ENCODE data around the gene LFNG.

Gene LFNG

DNA sequence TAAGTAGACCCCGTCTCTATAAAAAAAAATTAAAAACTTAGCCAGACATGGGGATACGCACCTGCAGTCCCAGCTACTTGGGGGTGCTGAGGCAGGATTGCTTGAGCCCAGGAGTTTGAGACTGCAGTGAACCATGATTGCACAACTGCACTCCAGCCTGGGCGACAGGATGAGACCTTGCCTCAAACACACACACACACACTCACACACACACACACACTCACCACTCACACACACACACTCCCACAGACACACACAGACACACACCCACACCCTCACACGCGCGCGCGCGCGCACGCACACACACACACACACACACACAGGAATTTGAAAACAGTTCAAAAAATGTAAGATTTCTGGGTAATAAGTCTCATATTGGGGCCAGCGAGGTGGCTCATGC is 34.7 kb upstream of the LFNG start:
- no peak for DNase-seq

DNA sequence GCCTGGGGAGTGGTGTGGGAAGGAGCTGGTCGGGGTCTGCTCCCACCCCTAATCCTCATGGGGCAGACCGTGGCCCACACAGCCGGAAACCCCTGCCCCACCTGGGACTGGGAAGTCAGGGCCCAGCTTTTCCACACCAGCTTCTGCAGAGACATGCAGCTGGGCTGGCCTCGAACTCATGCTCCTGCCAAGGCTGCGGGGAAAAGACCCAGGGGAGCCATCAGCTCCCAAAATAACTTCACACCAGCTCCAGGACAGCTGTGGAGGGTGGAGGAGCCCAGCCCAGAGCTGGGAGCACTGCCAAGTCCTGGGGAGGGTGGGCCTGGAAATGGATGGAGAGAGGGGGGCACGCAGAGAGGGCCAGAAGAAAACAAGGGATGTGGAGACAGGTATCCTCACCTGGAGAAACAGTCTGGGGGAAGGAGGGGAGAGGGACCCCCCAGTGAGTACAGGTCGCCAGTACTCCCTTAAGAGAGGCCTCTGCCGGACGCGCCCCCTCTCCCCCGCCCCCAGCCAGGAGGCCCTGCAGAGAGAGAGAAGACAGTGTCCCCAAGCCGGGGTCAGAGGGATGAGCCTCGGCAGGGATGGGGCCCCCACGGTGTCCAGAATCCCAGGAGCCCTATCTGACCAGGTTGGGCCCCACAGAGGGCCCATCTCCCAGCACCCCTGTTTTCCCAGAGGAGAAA is 31.8 kb upstream of the LFNG start:
- peak; percentile 76 for DNase-seq

DNA sequence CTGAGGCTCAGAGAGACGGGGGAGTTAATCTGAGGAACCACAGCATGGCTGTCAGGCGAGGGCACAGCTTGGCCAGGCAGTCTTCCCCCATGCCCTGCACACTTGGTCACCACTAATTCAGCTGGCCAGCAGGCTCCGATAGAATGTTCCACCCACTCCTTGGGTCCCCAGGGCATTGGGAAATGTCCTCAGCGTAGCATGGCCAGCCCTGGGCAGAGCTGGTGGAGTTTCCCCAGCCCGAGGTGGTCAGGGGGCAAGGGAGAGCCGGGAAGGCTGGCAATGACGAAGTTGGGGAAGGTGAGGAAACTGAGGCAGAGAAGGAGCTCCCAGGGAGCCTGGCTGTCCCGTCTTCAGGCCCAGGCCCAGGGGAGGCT is 31.3 kb upstream of the LFNG start:
- no peak for DNase-seq

DNA sequence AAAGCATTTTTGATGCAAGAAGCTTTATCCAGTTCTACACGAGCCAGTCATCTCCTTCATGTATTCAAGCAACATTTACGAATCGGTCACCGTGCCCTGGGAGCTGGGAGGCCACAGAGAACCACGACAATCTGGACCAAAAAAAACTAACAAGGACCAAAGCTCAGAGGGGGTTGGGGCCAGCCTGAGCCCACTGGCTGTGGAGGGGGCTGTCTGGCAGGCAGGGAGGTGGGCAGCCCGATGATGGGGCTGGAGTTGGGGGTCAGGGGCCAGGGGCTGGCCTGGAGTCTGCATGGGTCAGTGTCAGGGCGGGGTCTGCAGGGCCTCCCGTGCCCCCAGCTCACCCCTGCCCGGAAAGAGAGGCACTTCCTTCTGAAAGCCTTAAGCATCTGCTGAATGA is 30.9 kb upstream of the LFNG start:
- DNase-seq = no peak

DNA sequence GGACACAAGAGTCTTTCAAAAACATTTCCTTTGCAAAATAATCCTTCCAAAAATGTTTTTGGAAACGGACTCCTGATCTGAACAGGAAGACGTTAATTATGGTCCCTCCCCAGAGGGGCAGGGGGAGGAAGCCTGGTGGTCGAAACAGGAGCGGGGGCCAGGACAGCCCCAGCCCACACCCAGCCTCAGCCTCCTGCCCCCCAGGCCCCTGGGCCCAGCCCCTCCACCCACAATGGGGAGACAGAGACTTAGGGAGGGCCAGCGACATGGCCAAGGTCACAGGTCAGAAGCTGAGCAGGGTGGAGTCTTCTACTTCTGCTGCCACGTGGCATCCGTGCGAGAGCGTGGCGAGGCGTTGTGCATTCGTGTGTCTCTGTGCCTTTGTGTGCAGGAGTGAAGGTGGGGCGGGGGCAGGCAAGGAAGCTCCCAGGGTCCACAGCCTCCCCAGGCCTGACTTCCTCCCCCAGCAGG is 29.4 kb upstream of the LFNG start:
- DNase-seq = no peak

DNA sequence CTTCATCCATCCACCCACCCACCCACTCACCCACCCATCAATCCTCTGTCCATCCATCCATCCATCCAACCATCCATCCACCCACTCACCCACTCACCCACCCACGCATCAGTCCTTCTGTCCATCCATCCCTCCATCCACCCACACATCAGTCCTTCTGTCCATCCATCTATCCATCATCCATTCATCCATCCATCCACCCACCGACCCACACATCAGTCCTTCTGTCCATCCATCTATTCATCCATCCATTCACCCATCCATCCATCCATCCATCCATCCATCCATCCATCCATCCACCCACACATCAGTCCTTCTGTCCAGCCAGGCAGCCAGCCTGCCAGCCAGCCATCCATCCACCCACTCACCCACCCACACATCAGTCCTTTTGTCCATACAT is 27.5 kb upstream of the LFNG start:
- no peak for DNase-seq

DNA sequence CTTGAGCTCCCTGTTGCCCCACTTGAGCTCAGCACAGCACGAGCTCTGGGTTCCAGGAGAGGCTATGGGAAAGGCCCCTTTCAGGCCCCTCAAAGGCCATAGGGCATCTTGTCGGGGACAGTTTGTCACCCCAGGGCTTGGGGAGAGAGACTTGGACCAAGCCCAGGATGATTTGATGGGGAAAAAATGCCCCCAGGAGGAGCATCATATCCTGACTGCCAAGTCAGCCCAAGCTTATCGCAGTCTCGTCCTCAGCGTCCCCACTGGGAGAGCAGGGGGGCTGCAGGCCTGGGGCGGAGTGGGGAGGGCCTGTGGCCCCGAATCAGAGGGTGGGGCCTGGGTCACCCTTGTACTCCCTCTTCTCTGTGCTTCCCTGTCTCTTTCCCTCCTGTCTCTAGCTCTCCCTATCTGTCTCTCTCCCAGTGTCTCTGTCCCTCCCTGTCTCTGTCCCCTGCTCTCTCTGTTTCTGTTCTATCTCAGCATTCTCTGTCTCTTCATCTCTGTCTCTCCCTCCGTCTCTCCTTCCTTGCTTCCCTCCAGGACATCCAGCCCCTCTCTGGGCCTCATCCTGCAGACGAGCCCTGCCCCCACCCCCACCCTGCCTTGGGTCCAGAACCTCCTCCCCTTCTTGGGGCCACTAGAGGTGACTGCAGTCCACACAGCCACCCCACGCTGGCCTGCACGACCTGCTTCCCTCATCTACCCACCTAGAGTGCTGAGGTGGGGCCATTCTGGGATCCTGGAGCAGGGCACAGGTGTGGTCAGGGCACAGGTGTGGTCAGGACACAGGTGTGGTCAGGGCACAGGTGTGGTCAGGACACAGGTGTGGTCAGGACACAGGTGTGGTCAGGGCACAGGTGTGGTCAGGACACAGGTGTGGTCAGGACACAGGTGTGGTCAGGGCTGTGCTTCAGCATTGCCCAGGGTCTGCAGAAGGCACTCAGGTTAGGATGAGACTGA is 26.1 kb upstream of the LFNG start:
- no peak for DNase-seq

DNA sequence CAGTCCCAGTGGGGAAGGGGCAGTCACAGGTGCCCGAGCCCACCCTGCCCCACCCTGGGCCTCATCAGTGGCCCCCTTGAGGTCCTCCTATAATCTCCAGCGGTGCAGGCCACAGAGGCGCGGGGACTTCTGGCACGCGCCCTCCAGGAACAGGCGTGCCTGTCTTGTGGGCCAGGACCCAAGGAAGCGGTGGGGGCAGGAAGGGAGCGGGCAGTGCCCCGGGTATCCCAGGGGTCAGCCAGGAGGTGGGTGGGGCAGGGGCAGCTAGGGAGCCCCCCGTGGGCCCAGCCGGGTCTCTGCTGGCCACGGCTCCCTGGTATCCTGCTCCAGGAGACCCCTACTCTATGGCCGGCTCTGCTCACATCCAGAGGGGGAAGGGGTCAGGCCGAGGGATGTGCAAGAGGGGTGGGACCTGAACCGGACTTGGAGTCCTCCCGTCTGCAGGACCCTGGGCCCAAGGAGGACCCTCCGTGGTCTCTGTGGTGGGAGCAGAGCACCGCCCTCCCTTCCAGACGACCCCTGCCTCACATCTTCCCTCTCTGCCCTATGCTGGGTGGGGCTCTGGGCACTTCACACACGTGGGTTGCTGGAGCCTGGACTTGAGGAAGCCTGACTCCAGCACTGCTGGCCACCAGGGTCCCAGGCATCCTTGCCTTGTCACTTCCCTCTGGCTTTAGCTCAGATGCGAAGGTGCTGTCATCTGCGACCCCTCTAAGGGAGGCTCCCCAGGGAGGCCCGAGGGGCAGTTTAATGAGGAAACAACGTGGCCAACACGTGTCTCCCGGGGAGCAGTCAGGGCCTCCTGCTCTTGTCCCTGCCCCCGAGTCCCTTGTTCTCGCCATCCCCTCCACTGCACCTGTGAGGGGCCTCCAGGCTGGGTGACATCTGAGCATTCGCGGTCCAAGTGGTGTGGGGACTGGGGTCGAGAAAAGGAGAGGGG is 25.1 kb upstream of the LFNG start:
- no peak for DNase-seq

DNA sequence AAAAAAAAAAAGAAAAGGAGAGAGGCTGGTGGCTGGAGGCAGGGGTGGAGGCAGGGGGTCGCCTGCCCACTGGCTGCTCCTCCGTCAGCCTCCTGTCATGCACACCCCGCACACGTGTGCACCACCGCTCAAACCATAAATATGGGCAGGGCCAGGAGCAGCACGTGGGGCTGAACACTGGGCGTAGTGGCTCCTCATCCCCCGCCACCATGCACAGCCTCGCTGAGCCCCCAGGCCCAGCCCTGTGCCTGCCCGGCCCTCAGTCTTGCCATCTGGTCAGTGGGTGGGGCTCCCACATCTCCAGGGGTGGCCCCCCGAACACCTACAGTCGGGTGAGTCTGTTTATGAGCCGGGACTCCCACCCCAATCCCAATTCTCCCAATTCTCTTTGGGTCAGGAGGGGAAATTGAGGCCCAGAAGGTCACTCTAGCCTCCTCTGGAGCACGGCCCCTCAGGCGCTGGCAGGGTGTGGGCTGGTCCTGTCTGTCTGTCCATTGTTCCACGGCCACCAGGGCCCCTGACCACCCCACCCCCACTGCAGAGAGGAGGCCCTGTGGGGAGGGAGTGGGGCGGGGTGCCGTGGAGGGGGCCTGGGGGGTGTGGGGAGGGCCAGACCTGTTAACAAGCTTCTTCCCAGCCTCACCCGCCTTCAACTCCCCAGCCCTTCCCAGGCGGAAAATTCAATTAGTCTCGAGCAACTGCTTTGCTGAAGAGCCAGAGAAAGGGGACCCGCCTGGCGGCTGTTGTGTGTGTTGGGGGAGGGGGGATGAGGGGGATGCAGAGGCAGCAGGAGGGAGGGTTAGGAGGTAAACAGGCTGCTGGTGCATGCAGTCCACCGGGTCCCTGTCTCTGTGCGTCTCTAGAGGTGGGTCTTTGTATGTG is 23.9 kb upstream of the LFNG start:
- DNase-seq = peak; percentile 91

DNA sequence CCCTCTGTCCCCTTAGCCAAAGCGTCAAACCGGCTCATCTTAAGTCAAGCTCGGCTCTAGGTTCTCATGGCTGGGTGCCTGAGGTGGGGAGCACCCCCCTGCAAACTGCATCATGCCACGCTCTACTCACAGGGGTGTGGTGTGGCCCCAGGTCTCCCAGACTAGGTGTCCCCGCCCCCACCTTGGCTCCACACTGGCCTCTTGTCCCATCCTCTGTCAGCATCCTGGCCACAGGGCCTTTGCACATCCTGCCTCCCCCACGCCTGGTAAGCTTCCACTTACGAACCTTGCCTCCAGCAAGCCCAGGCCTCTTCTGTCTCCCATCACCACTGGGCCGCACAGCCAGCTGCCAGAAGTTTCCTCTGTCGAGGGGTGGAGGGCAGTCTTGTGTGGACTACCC is 23.2 kb upstream of the LFNG start:
- DNase-seq = no peak

DNA sequence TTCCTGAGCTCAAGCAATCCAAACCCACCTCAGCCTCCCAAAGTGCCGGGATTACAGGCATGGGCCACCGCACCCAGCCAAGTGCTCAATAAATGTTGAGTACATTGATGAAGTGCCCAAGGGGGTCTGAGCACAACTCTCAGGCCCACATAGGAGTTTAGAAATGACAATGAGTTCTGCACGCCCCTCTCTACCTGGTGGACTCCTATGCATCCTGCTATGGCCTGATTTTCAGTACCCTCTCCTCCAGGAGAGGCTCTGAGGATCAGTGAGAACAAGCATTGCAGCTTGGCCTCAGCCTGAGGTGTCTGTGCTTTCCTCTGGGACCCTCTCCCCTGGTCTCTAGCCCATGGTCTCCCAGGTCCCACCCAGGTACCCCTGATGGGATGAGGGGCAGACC is 22.5 kb upstream of the LFNG start:
- DNase-seq = no peak

DNA sequence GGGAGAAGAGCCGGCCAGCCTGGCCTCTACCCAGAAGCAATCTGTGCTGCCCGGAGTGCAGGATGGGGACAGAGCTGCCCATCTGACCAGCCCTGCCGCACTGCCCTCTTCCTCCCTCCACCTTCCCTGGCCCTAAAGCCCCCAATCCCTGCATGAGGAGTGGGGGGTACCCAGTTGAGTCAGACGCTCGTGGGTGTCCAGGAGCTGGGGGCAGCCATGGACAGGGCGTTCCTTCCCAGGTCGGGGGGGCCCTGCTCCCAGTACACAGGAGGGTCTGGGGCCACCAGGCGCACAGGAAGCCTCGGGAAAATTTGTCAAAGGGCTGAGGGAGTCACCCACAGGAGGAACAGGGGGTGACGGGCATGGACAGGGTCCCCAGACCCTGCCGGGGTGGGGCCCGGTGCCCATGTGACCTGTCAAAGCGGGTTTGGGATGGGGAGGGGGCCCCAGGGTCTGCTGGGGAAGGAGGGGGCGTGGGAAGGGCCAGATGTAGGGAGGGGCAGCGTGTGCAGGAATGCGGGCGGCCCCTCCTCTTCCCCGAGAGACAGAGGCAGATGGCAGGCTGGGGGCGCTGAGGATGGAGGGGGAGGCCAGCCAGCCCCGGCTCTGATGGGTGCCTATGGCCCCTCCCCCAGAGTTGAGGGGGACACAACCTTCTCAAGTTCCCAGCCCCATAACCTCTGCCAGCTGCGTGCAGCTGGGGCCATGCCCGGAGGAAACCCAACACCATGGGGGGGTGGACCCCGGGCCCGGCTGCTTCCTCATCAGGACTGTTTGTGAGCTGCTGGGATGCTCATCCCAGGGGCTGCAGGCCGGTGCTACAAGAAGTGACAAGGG is 21.9 kb upstream of the LFNG start:
- no peak for DNase-seq

DNA sequence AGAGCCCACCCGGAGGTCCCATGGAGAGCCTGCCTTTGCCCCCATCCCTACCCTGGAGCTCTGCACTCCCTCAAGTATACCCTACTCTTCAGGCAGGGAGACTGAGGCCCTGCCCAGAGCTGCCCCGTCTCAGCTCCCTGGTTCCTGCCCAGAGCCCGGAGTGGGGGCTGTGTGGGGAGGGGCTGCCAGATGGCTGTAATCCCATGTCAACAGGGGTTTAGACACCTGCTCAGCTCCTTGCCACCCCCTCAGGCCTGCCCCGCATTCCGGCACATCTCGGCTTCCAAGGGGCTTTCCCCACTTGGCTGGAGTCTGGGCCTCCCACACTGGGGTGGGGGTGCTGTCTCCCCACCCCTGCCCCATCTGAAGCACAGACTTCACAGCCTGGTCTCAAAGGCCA is 20.9 kb upstream of the LFNG start:
- DNase-seq = no peak

DNA sequence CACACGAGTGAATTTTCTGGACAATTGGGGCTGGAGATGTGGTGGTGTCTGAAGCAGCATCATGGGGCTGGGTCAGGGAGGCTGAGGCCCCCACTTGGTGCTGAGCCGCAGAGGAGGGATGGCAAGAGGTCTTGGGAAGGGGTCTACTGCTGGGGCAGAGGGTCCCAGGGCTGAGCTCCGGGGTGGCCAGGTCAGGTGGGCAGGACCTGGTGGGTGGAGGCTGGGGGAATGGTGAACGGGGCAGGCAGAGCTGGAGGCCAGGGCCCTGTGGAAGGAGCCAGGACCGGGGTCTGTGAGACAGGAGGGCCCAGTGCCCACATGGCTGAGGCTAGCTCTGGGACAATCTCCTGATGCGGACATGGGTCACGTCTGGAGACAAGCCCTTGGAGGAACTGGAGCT is 20.4 kb upstream of the LFNG start:
- no peak for DNase-seq

DNA sequence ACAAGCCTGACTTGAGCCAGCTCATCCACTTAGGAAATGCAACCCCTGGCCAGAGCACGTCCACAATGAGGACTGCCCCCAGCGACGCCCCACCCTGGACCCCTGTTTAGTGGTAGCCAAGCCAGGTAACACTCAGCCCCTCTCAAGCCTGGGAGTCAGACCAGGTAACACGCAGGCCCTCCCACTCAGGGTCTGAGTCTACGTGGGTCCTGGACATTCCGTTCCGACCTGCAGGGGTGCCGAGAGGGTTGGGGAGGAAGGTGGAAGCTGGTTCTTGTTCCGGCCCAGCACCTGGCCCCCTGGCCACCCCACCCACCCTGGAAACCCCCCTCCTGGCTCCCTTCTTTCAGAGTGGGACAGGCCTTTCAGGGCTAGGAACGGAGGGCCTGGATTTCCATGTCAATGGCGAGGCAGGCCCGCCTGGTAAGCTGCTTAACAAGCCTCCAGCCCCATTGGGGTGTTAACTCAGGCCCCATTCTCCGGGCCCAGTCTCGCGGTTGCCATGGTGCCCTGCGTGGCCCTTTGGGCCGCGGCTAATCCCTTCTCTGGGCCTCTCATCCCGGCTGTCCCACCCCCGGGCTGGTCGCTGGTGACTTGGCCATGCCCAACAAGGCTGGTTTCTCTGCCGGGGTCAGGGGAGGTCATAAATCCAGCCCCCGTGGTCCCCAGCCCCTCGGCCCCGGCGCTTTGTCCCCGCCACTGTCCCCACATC is 19.7 kb upstream of the LFNG start:
- no peak for DNase-seq

DNA sequence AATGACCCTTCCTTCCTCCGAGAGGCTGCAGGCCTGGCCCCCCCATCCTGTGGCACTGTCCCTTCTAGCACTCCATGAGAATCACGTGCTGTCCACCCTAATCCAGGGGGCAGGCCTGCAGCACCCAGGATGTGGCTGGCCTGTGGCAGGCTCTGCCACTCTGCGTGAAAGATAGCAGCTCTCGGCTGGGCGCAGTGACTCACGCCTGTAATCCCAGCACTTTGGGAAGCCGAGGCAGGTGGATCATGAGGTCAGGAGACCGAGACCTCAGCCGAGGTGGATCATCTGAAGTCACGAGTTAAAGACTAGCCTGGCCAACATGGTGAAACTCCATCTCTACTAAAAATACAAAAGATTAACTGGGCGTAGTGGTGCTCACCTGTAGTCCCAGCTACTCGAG is 18.9 kb upstream of the LFNG start:
- DNase-seq = no peak

DNA sequence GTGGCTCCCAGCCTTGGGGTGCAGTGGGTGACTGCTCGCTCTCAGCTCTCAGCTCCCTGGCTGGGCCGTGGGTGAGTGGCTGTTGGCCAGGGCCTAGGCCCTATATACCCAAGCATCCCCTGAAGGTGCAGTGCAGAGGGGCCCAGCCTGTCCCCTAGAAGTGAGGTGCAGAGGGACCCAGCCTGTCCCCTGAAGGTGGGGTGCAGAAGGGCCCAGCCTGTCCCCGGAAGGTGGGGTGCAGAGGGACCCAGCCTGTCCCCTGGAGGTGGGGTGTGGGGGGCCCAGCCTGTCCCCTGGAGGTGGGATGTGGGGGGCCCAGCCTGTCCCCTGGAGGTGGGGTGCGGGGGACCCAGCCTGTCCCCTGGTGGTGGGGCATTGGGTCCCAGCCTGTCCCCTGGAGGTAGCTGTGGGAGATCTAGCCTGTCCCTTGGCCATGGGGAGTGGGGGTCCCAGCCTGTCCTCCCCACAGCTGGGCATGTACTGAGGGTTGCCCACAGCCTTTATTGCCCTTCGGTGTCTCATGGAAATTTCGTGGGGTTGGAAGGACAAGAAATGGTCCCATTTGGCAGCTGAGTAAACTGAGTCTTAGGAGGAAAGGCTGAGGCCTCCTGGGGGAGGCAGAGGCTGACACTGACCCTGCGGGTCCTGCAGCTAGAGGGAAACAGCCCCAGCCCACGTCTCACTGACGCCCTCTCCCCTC is 17.5 kb upstream of the LFNG start:
- DNase-seq = no peak

DNA sequence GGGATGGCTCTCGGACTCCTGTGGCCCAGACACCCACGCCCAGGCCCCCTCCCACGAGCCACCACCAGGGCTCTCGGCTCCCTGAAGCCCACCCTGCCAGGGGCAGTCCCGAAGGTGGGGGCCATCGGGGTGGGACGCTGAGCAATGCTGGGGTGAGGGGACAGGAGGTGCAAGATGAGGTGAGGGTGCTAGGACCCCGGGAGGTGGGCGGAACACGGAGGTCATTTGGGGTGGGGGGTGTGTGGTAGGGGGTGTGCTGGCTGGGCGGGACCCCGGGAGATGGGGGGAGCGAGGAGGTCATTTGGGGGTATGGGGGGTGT is 17.0 kb upstream of the LFNG start:
- DNase-seq = no peak

DNA sequence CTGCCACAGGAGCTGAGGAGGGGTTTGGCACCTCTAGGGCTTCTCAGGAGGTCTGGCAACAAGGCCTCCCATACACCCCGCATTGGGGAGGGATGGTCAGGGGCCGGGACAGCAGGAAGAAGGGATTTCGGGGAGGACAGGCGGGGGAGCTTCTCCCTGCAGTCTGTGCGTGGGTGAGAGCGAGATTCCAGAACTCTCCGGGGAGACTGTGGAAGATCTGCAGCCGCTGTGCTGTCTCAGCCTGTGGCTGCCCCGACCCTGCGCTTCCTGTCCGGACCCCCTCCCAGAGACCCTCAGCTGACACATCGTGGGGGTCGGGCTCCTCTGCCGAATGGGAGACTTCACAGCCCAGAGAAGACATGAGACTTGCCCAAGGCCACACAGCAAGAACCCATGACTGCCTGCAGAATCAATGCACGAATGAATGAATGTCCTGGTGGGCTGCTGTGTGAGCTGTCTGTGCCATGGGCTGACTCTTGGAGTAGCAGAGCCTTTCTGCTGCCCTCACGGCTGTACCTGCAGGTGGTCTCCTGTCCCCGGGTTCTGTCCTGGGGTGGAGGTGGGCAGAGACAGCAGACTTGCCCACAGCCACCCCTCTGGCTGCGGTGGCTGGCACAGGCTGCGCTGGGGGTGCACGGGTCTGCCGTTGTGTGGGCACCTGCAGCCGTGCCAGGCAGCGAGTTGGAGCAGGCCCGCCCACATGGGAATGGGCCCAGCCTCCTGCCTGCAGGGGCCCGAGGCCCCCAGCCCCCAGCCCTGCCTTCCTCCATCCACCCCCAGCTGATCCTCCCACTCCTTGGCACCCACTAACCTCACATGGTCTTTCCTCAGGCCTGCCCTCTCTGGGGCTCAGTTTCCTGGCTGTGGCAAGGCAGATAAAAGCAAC is 16.3 kb upstream of the LFNG start:
- no peak for DNase-seq

Data from NCI-H1694 treated with DMSO at 0.1 percent for 48 hours (cell line).